ENCODE measurements around the gene RTL10.

- TF ChIP-seq POLR2AphosphoS5 (IDR thresholded peaks at IDR 0.05; ENCODE audit: insufficient read depth in 1 of 2, low read depth in 1 of 2): no peak
- TF ChIP-seq CTCF (IDR thresholded peaks at IDR 0.05): no peak
Measured at GRCh38 chr22:19875061-19875530, 20.4 kb upstream of the RTL10 start.
